ENCODE results near the gene OSBPL10. TPM values are rescaled to one million over a fixed set of nuclear protein-coding genes. Genes with fewer than 3 reads are reported as not detected.

OSBPL10 gene
- total and polyA plus RNA-seq, 2 of the 8 experiments (the other 6 are each of a cell fraction or from before 2014, with no cell fraction given): 26.2 to 86.7 TPM

DNA sequence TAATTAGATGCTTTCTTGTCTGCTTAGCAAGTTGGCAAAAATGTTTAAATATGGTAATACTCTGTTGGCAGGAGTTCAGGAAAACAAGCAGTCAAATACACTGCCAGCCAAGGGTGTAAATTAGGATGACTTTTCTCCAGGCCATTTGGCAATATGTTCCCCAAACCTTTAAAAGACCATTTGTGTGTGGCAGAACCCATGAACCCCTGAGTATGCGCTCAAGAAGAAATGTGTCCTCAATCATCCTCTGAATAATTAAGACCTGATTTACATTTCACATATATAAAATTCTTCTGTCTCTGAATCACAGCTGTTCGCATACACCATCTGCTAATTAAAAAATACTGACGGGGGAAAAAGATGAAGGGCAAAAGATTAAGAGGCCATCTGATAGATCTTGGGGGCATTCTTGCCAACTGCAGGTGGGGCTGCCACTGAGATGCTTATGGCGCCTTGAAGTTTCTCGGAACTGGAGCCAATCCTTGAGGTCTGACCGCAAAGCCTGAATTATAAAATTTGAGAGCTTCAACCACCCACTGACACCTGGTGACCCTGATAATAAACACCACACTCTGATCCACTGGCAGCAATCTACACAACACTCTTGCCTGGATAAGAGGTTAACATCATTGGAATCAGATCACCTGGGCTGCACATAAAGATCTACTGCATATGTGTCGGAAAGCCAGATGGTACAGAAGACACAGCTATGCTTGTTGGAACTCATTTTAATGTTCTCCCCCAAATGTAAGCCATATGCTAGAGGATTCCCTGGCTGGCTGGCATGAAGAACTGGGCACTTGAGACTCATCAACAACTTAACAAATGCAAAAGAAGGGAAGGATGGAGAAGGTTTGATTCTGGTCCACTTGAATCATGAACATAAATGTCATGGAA lies 190.6 kb downstream of the OSBPL10 start:
- Histone ChIP-seq H4K91ac (replicated peaks; ENCODE audit: insufficient read length, low read length) (no peak overlapping the region), H2AFZ (ENCODE audit: low read length) (no peak overlapping the region), H3K56ac (replicated peaks; ENCODE audit: insufficient read length, low read depth, low read length) (no peak overlapping the region), H3K4me2 (ENCODE audit: insufficient read depth in 1 of 2, low read depth in 2 of 2, low read length in 2 of 2) (no peak overlapping the region), H2AK5ac (ENCODE audit: low read depth, low read length) (no peak overlapping the region), H3K14ac (ENCODE audit: insufficient read length) (no peak overlapping the region), H3K18ac (ENCODE audit: extremely low read depth, low read length) (no peak overlapping the region), H2BK15ac (ENCODE audit: low read length) (no peak overlapping the region), H3K79me2 (ENCODE audit: control insufficient read depth in 1 of 2, insufficient read depth in 2 of 2, low read length in 2 of 2) (peaks cover 0 to 6% of the 10 kb centered on the region in 2 experiments; a peak in 2 of 4 replicates), H3K36me3 (ENCODE audit: control insufficient read depth in 2 of 4, insufficient read depth in 4 of 4, low read length in 3 of 4) (peaks cover 0 to 7% (median 0%) of the 10 kb centered on the region in 4 experiments; a peak in 1 of 8 replicates), H4K8ac (ENCODE audit: extremely low read depth, insufficient read depth, low read length) (no peak overlapping the region), H2BK120ac (replicated peaks; ENCODE audit: low read depth, low read length) (no peak overlapping the region), H2BK12ac (ENCODE audit: low read depth, low read length) (no peak overlapping the region), H2BK5ac (ENCODE audit: low read depth, low read length) (no peak overlapping the region), H3K9ac (replicated peaks in 1 of 4; ENCODE audit: extremely low read depth in 1 of 4, low read depth in 3 of 4, low read length in 3 of 4) (no peak overlapping the region), H3K9me3 (ENCODE audit: insufficient read depth in 2 of 2, low read depth in 1 of 2, low read length in 1 of 2) (peaks cover 0 to 2% of the 10 kb centered on the region in 2 experiments; a peak in 1 of 4 replicates), H3K4me3 (ENCODE audit: extremely low read depth in 1 of 4, insufficient read depth in 2 of 4, low read depth in 3 of 4, low read length in 4 of 4) (no peak overlapping the region), H3K4me1 (replicated peaks in 1 of 4; ENCODE audit: control insufficient read depth in 3 of 4, insufficient read depth in 4 of 4, low read length in 3 of 4) (peaks cover 0 to 2% (median 0%) of the 10 kb centered on the region in 4 experiments; a peak in 1 of 7 replicates), H3K79me1 (ENCODE audit: low read depth, low read length) (peaks cover 2% of the 10 kb centered on the region; the same call in 1 of the 2 replicates), H3K23ac (ENCODE audit: insufficient read length) (no peak overlapping the region), H2BK20ac (ENCODE audit: low read length) (no peak overlapping the region), H4K5ac (ENCODE audit: insufficient read length, low read depth, low read length) (no peak overlapping the region), H3K4ac (replicated peaks; ENCODE audit: insufficient read length, low read depth, low read length) (no peak overlapping the region), H3K27ac (ENCODE audit: low read depth, low read length) (no peak overlapping the region), H4K20me1 (replicated peaks in 1 of 2; ENCODE audit: control insufficient read depth in 1 of 2, insufficient read depth in 2 of 2, low read length in 2 of 2) (no peaks in the 10 kb centered on the region), H3K23me2 (ENCODE audit: low read depth, low read length) (no peaks in the 10 kb centered on the region), H3K27me3 (replicated peaks in 1 of 4; ENCODE audit: control insufficient read depth in 3 of 4, extremely low read depth in 1 of 4, insufficient read depth in 3 of 4, low read length in 3 of 4) (no peaks in the 10 kb centered on the region; a peak in 1 of 7 replicates)
- POLR2A ChIA-PET (ENCODE audit: partially characterized antibody): no interaction called here
- TF ChIP-seq, protein P1, sequence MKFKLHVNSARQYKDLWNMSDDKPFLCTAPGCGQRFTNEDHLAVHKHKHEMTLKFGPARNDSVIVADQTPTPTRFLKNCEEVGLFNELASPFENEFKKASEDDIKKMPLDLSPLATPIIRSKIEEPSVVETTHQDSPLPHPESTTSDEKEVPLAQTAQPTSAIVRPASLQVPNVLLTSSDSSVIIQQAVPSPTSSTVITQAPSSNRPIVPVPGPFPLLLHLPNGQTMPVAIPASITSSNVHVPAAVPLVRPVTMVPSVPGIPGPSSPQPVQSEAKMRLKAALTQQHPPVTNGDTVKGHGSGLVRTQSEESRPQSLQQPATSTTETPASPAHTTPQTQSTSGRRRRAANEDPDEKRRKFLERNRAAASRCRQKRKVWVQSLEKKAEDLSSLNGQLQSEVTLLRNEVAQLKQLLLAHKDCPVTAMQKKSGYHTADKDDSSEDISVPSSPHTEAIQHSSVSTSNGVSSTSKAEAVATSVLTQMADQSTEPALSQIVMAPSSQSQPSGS (IDR thresholded peaks at IDR 0.05; ENCODE audit: low read length): no peak
- no peak for TF ChIP-seq GABPA (IDR thresholded peaks at IDR 0.05; ENCODE audit: borderline replicate concordance, insufficient read depth, low read length)
- no peak for TF ChIP-seq CBX5 (IDR thresholded peaks at IDR 0.05; ENCODE audit: low read depth, low read length)
- TF ChIP-seq BCL11A (IDR thresholded peaks at IDR 0.05; ENCODE audit: low read depth in 2 of 2, low read length in 2 of 2): no peak
- no peak for TF ChIP-seq POLR2A (IDR thresholded peaks at IDR 0.05; ENCODE audit: control extremely low read depth in 1 of 2, low read depth in 2 of 2, low read length in 2 of 2)
- 91% methylated on average over 7 of the region's 7 CpGs; no CpG with 5 or more reads in 1 of the 2 experiments for WGBS, 2 experiments (ENCODE audit: extremely low coverage in 1 of 2, insufficient coverage in 1 of 2, insufficient read length in 1 of 2, insufficient replicate concordance in 2 of 2, low coverage in 1 of 2, low lambda C conversion rate in 2 of 2, missing lambda C conversion rate in 1 of 2)
- DNase-seq (ENCODE audit: low read depth in 1 of 2, low spot score in 2 of 2): no peak
- no peak for FAIRE-seq
- CTCF ChIA-PET (ENCODE audit: partially characterized antibody): interaction anchor here (1.2 kb wide), 1 partner anchor 21 kb away, joined by 3 read pairs; no protein-coding TSS in a partner anchor
